Measurements from ENCODE around the gene PRSS27.

DNA sequence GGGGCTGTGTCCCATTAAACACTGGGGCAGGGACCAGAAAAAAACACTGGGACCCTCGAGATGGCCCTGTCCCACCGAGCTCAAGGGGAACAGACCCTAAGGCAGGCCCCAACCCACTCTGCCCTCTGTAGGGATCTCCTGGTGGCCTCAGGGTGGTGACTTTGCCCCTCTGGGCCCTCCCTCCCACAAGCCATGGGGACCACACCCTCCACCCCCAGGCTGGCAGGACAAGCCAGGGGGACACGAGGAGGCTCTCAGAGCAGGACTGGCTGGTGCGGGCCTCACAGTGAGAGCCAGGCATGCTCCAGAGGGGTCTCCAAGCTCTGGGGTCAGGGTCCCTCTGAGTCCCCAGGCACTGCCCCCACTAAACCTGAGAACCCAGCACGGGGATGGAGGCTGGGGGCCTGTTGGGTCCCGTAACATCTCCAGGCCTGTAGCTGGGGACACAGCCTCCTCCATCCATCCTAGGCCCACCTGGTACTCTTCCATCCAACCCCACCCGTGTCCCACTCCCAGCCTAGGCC, 17.9 kb upstream of the PRSS27 start:
- TF ChIP-seq, protein P1, sequence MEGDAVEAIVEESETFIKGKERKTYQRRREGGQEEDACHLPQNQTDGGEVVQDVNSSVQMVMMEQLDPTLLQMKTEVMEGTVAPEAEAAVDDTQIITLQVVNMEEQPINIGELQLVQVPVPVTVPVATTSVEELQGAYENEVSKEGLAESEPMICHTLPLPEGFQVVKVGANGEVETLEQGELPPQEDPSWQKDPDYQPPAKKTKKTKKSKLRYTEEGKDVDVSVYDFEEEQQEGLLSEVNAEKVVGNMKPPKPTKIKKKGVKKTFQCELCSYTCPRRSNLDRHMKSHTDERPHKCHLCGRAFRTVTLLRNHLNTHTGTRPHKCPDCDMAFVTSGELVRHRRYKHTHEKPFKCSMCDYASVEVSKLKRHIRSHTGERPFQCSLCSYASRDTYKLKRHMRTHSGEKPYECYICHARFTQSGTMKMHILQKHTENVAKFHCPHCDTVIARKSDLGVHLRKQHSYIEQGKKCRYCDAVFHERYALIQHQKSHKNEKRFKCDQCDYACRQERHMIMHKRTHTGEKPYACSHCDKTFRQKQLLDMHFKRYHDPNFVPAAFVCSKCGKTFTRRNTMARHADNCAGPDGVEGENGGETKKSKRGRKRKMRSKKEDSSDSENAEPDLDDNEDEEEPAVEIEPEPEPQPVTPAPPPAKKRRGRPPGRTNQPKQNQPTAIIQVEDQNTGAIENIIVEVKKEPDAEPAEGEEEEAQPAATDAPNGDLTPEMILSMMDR (IDR thresholded peaks at IDR 0.05): no peak
- no peak for TF ChIP-seq POLR2AphosphoS5 (IDR thresholded peaks at IDR 0.05)
